ENCODE measurements around the gene PTH.
A peak's percentile ranks its signal among the peaks of the same experiment; 100 is the strongest.

The PTH gene

DNA sequence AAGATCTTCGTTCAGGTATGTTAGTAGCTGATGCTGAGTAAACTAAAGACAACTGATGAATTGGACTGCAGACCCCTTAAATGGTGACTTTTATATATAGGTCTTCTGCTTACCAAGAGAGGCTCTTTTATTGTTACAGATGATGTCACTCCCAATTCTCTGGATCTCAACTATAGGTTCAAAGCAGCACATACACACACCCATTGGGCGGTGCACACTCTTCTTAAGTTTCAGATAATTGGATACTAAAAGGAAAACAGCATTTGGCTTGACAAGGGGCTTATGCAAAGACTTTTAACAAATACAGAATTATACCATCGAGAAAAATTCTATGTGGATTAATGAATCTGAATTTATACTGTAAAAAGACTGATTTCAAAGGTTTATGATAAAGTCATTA lies at the start of gene PTH:
Gene PTH, minus strand, starts transcription at position 69 of the 400 bp plus-strand sequence. CDS start 3,142 bp downstream, outside the sequence.
- no peak for DNase-seq

- no peak for DNase-seq
Measured at GRCh38 chr11:13538044-13538443, 42.2 kb upstream of the PTH start.

- no peak for DNase-seq
Measured at GRCh38 chr11:13535819-13536218, 40.0 kb upstream of the PTH start.

- DNase-seq, result no peak
Measured at GRCh38 chr11:13534358-13534757, 38.6 kb upstream of the PTH start.

DNA sequence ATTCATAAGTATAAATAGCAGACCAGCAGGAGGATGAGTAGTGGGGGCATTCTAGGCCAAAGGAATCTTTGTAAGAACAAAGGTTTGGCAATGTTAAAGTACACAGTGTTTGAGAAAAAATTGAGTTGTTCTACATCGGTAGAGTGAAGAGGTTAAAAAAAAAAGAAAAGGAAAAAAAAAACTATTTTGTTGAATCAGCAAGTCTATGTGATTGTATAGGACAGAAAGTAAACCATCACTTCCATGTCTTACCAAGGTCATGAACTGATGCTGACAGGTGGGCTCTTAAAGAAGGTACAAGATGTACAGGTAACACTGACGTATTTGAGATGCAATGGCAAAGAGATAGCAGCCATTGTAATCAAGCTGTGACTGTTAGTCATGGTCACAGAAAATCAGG lies 29.5 kb upstream of the PTH start:
- DNase-seq, result no peak

- no peak for DNase-seq
Measured at GRCh38 chr11:13503393-13503792, 7.6 kb upstream of the PTH start.

- DNase-seq, result no peak
Measured at GRCh38 chr11:13502492-13502891, 6.7 kb upstream of the PTH start.

DNA sequence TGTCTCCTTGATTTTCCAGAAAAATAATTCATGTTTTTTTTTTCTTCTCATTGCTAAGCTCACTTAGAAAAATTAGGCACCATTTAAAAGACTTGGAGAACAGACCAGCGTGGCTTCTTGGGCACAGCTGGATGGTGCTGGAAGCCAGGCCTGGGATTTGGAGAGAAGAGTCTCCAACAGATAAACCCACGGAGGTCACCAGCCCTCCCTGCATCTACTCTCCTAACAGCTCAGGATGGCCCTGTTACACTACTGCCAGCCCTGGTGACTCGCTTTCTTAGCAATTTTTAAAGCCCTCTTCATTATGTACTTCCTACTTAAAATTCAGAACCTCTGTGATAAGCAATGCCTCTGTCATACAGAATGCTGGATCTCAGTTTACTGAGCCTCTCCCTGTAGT lies 1.7 kb downstream of the PTH start:
- DNase-seq, result no peak

- peak; percentile 1 for DNase-seq
Measured at GRCh38 chr11:13487661-13488030, 8.2 kb downstream of the PTH start.

DNA sequence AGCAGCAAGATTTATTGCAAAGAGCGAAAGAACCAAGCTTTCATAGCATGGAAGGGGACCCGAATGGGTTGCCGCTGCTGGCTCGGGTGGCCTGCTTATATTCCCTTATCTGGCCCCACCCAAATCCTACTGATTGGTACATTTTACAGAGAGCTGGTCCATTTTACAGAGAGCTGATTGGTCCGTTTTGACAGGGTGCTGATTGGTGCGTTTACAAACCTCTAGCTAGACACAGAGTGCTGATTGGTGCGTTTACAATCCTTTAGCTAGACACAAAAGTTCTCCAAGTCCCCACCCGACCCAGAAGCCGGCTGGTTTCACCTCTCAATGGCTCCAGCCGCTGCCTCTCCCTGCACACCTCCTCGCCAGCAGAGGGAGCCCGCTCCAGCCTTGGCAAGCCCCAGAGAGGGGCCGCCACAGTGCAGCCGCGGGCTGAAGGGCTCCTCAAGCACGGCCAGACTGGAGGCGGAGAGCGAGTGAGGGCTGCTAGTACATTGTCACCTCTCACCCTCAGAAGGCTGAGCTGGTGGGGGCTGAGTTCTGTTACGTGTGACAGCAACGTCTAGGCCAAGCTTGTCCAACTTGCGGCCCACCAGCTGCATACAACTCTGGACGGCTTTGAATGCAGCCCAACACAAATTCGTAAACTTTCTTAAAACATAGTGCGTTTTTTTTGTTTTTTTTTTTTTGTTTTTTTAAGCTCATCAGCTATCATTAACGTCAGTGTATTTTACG lies 8.7 kb downstream of the PTH start:
- DNase-seq, result no peak

GRCh38 chr11:13480198-13480597 lies 15.6 kb downstream of the PTH start:
- DNase-seq, result peak; percentile 1

- DNase-seq, result no peak
Measured at GRCh38 chr11:13479688-13480087, 16.1 kb downstream of the PTH start.

- DNase-seq, result no peak
Measured at GRCh38 chr11:13475091-13475490, 20.7 kb downstream of the PTH start.

GRCh38 chr11:13473013-13473722 lies 22.6 kb downstream of the PTH start:
- DNase-seq, result no peak

GRCh38 chr11:13468750-13469149 lies 27.0 kb downstream of the PTH start:
- no peak for DNase-seq

- DNase-seq, result peak; percentile 8
Measured at GRCh38 chr11:13465909-13466371, 29.9 kb downstream of the PTH start.

- DNase-seq, result peak; percentile 5
Measured at GRCh38 chr11:13463779-13464290, 32.0 kb downstream of the PTH start.

DNA sequence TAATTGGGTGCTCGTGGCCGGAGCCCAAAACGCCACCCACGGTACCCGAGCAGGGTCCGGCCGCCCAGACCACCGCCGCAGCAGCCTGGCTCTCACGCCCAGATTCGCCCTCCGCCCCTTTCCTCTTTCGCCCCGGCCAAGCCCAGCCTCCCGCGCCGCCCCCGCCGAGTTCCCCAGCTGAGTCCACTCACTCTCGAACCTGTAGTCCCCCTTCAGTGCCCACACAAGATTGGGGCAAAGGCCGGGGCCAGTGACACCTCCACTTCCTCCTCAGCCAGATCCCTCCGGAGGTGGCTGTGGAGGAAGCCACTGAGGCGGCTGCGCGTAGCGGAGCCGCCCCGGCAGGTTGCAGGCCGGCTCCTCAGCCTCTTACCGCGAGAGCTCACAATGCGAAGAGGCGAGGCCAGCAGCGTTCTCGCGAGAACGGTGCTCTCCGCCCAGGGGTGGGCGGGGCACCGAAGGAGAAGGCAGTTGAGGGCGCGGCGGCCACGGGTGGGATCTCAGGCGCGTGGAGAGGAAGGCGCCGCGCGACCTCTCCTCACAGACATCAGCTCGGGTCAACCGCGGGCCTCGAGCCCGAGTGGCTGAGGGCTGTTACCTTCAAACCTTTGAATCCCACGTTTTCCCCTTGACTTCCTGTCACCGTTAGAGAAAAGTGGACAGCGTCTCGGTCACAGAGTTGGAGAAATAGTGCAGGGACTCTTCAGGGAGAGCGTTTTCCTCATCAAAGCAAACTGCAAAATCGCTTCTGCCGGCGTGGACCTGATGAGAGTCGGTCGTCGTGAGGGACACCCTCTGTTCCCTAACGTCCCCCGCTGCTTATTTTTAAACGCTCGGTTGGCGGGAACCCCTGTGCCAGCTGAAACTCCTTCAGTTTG lies 32.7 kb downstream of the PTH start, which contains the start of gene BTBD10:
Gene BTBD10, minus strand, starts transcription at position 322 of the 878 bp plus-strand sequence. CDS start 18,098 bp downstream, outside the sequence.
- peak; percentile 62 for DNase-seq

DNA sequence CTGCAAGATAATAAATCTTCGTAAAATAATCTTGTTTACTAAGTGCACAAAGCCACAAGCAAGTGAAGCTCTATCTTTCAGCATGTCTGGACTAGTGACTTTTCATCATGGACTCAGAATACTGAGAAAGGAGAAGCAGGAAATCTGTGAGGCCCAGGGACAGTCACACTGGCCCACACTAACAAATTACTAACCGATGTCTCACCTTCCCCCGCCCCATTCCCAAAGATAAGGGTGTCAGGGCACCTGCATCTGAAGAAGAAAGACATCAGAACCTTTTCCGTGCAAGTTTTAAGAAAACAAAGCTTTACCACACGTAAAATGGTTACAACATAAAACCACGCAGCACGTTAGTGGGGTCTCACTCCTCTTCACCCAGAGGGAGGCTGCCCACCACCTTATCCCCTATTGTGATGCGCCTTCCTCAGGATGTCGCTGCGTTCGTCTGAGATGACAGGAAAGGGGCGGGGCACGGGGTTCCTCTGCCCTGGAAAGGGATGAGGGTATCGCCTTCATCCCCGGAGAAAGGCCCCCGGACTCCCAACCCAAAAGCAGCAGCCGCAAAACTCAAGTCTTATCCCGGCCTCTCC lies 33.4 kb downstream of the PTH start:
- DNase-seq, result peak; percentile 44

DNA sequence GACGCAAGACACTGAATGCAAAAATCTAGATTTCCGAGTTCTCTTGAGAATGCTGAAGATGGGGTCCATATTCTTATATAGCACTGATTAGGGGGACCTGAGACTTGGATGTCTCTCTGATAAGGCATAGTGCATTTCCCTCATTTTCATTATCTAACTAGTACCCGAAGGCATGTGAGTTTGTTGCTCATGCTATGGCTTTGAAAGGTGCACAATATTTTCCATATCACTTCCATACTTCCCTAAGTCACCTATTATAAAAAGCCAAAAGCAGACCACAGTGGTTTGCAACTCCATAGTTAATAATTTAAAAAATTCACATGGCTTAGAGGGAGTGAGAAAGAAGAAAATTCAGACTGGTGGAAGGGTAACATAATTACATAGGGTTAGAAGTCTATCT lies 34.5 kb downstream of the PTH start:
- no peak for DNase-seq

DNA sequence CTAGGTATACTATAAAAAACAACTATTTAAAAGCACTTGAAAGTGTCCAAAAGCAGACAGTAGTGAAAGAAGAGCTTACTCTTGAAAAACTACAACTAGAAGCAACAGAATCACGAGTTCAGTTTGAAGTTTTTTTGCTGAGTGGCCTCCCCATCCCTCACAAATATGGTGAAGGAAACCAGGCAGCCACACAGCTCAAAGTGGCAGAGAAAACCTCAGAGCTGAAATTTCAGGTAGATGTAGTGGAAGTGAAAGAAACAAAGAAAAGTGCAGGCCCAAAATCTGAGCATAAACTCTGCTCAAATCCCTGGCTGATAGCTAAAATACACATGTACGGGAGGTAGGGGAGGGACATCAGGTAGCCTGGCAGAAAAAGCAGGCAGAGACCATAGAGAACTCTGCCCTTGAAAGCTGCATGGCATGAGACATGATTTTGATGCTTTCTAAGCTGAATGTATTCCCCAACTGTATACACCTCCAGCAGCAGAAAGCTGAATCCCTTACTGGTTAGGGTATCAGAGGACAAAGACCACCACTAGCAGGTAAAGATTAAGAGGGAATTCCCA lies 44.9 kb downstream of the PTH start:
- DNase-seq, result no peak

- DNase-seq, result no peak
Measured at GRCh38 chr11:13449522-13449921, 46.3 kb downstream of the PTH start.
